ENCODE results near the gene DGKH. TPM values are rescaled to one million over a fixed set of nuclear protein-coding genes. Genes with fewer than 3 reads are reported as not detected.
A peak's percentile ranks its signal among the peaks of the same experiment; 100 is the strongest.

Gene DGKH
- 1 to 10 TPM; 4.6 to 8.9 TPM for total RNA-seq

- WGBS: 1% methylated on average over 32 of the region's 32 CpGs
- peak; percentile 6 for DNase-seq (ENCODE audit: low spot score)
- TF ChIP-seq POLR2A (IDR thresholded peaks at IDR 0.05) (no peak), POLR2AphosphoS5 (IDR thresholded peaks at IDR 0.05) (no peak)
- TF ChIP-seq, protein P1, sequence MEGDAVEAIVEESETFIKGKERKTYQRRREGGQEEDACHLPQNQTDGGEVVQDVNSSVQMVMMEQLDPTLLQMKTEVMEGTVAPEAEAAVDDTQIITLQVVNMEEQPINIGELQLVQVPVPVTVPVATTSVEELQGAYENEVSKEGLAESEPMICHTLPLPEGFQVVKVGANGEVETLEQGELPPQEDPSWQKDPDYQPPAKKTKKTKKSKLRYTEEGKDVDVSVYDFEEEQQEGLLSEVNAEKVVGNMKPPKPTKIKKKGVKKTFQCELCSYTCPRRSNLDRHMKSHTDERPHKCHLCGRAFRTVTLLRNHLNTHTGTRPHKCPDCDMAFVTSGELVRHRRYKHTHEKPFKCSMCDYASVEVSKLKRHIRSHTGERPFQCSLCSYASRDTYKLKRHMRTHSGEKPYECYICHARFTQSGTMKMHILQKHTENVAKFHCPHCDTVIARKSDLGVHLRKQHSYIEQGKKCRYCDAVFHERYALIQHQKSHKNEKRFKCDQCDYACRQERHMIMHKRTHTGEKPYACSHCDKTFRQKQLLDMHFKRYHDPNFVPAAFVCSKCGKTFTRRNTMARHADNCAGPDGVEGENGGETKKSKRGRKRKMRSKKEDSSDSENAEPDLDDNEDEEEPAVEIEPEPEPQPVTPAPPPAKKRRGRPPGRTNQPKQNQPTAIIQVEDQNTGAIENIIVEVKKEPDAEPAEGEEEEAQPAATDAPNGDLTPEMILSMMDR (IDR thresholded peaks at IDR 0.05): no peak
- Histone ChIP-seq H3K9me3 (no peaks in the 10 kb centered on the region), H3K4me3 (peak within 1 kb of the TSS; percentile 73 to 91), H3K4me1 (replicated peaks) (no peaks in the 10 kb centered on the region), H3K36me3 (no peaks in the 10 kb centered on the region), H3K27ac (peak within 1 kb of the TSS; percentile 89), H3K27me3 (replicated peaks; ENCODE audit: insufficient read depth) (no peaks in the 10 kb centered on the region)
- intact Hi-C loops (cut with DNase I): loop anchor here (5.0 kb wide), 1 partner anchor 86 kb away; the partner anchor contains the start of gene VWA8
These were observed at the start of gene DGKH for GRCh38 chr13:42048342-42048683. Gene DGKH, plus strand, starts transcription at chr13:42048648. Its CDS starts 126 bp downstream, at chr13:42048774.

DNA sequence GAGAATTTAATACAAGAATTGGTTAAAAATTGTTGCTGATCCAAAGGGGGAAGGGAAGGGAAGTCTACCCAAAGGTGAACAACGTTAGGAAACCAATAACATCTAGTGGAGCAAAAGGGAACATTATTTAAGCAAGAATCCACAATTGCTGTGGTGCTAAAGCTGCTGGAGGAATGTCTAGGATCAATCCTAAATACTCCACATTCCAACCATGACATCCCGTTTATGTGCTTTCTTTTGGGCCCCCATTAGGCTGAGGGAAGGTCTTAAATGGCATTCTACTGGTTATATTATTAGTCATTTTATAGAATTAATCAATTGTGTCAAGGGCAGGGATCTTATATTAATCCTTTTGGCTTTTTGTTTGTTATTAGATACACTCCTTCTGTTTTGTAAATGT lies 47.6 kb upstream of the DGKH start:
- Histone ChIP-seq H3K36me3 (no peaks in the 10 kb centered on the region), H3K27me3 (replicated peaks; ENCODE audit: insufficient read depth) (no peaks in the 10 kb centered on the region), H3K4me3 (no peak overlapping the region), H3K4me1 (replicated peaks) (no peaks in the 10 kb centered on the region), H3K9me3 (no peaks in the 10 kb centered on the region), H3K27ac (no peak overlapping the region)
- TF ChIP-seq POLR2AphosphoS5 (IDR thresholded peaks at IDR 0.05): no peak
- TF ChIP-seq POLR2A (IDR thresholded peaks at IDR 0.05): no peak
- TF ChIP-seq, protein P1 (IDR thresholded peaks at IDR 0.05): no peak
- WGBS: 71% methylated on average over 2 of the region's 2 CpGs
- DNase-seq (ENCODE audit: low spot score): no peak
- intact Hi-C loops (cut with DNase I): no loop called here

DNA sequence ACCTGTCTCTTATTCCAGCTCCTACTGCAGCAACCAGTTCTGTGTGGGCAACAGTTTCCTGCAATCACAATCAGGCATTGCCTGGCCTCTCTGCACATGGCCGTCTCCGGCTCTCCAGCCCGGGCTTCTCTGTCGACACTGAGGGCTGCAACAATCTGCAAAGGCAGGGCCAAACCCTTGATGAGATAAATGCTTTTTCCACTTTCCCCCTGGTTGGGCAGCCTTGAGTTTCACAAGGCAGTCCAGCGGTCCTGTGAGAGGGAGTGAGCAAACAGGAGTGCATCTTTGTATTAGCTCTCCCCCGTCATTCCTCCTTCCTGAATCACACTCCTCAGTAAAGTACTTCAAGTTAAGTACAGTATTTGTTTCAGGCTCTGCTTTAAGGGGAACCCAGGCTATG lies 46.9 kb upstream of the DGKH start:
- intact Hi-C loops (cut with DNase I): no loop called here
- no peaks in the 10 kb centered on the region for H3K4me1 ChIP-seq (replicated peaks)
- no peak for DNase-seq (ENCODE audit: low spot score)
- no peaks in the 10 kb centered on the region for H3K27me3 ChIP-seq (replicated peaks; ENCODE audit: insufficient read depth)
- no peak overlapping the region for H3K27ac ChIP-seq
- TF ChIP-seq, protein P1 (IDR thresholded peaks at IDR 0.05): no peak
- TF ChIP-seq POLR2A (IDR thresholded peaks at IDR 0.05) (no peak), POLR2AphosphoS5 (IDR thresholded peaks at IDR 0.05) (no peak)
- H3K36me3 ChIP-seq: no peaks in the 10 kb centered on the region
- no peaks in the 10 kb centered on the region for H3K9me3 ChIP-seq
- H3K4me3 ChIP-seq: no peak overlapping the region
- 41% methylated on average over 6 of the region's 6 CpGs for WGBS

GRCh38 chr13:42002066-42002465 lies 46.4 kb upstream of the DGKH start:
- 69% methylated on average over 2 of the region's 2 CpGs for WGBS
- H3K27ac ChIP-seq: no peak overlapping the region
- H3K4me1 ChIP-seq (replicated peaks): no peaks in the 10 kb centered on the region

DNA sequence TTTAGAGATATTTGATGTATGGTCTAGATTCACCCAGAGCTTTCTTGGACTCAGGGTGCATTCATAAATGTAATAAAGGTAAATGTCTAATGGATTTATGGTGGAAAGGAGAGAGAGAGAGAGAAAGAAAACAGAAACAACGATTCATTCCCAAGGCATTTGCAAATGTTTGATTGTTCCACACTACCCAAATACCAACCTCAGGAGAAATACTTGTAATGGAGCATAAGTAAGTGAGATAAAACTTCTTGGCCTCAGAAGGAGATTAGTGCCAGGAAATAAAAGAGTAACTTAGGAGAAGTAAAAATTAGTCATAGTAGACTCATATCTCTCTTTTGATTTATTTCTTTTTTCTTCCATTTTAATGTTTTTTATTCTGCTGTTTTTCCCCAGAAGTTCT lies 40.6 kb upstream of the DGKH start:
- Histone ChIP-seq H3K4me1 (replicated peaks) (no peaks in the 10 kb centered on the region), H3K4me3 (no peak overlapping the region), H3K27me3 (replicated peaks; ENCODE audit: insufficient read depth) (no peaks in the 10 kb centered on the region), H3K9me3 (no peaks in the 10 kb centered on the region), H3K36me3 (no peaks in the 10 kb centered on the region), H3K27ac (no peak overlapping the region)
- intact Hi-C loops (cut with DNase I): no loop called here
- DNase-seq (ENCODE audit: low spot score): no peak
- TF ChIP-seq, protein P1 (IDR thresholded peaks at IDR 0.05): no peak
- no peak for TF ChIP-seq POLR2AphosphoS5 (IDR thresholded peaks at IDR 0.05)
- no peak for TF ChIP-seq POLR2A (IDR thresholded peaks at IDR 0.05)
- WGBS: 45% methylated on average over 1 of the region's 1 CpG

More at GRCh38 chr13:42002066-42002465, 46.4 kb upstream of the DGKH start:
- H3K4me3 ChIP-seq: no peak overlapping the region
- no peak for TF ChIP-seq POLR2A (IDR thresholded peaks at IDR 0.05)
- TF ChIP-seq, protein P1 (IDR thresholded peaks at IDR 0.05): no peak
- no peak for TF ChIP-seq POLR2AphosphoS5 (IDR thresholded peaks at IDR 0.05)
- DNase-seq (ENCODE audit: low spot score): no peak
- H3K36me3 ChIP-seq: no peaks in the 10 kb centered on the region
- H3K27me3 ChIP-seq (replicated peaks; ENCODE audit: insufficient read depth): no peaks in the 10 kb centered on the region
- intact Hi-C loops (cut with DNase I): no loop called here
- no peaks in the 10 kb centered on the region for H3K9me3 ChIP-seq

Data from prostate gland (tissue), 2 donors.